HG03442 (cell line): ENCODE data around the gene FGFR3.

Experiments used
- ATAC-seq: cut with Tn5 transposase; IDR thresholded peaks from one replicate; pipeline ENCODE4 v1.9.1; 2021; ENCODE audit warnings: mild to moderate bottlenecking, moderate library complexity; ENCODE audit not compliant: unreplicated experiment

The FGFR3 gene

DNA sequence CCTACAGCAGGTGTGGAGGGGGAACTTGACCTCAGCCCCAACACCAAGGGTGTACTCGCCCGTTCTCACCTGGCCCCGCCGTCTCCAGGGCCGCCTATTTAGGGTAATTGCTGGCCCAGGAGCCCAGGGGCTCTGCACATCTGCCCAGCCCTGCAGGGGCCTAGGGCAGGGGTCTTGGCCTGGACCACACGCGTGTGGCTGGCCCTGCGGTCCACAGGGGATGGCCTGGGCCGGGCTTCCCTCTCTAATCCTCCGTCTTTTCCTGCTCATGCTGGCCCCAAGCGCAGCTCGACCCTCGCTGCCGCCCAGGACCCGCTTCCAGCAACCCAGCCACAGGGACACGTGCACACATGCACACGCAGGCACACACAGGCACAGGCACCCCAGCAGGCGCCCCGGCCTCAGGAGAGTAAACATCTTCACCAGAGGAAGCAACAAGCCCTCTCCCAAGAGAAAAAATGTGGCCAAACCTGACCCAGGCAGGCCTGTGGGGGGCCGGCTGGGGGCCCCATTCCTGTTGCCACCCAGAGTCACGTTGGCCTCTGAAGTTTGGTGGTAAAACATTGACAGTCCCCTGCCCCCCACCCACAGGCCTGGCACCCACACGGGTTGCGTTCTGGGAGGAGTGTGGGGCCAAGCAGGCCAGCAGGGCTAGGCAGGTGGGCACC is 24.6 kb upstream of the FGFR3 start:
- no peak for ATAC-seq

DNA sequence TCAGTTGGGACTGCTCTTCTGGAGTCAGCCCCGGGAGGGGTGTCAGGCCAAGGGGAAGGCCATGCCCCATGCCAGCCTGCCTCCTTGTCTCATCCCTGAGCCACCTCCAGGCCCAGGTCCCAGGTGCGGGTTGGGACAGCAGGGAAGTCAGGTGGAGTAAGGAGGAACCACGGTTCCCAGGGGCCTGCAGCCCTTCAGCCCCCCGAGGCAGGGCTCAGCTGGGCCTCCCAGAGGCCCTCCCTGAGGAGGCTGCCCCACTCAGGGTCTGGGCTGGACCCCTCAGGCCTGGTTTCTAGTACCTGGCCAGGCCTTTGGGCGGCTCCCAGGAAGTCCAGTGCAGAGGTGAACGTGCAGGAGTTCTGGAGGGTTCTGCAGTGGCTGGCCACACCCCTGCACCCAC is 23.4 kb upstream of the FGFR3 start:
- no peak for ATAC-seq

- no peak for ATAC-seq
These were observed 22.8 kb upstream of the FGFR3 start for GRCh38 chr4:1770245-1770644.

- ATAC-seq: no peak
These were observed 22.3 kb upstream of the FGFR3 start for GRCh38 chr4:1770791-1771231.

DNA sequence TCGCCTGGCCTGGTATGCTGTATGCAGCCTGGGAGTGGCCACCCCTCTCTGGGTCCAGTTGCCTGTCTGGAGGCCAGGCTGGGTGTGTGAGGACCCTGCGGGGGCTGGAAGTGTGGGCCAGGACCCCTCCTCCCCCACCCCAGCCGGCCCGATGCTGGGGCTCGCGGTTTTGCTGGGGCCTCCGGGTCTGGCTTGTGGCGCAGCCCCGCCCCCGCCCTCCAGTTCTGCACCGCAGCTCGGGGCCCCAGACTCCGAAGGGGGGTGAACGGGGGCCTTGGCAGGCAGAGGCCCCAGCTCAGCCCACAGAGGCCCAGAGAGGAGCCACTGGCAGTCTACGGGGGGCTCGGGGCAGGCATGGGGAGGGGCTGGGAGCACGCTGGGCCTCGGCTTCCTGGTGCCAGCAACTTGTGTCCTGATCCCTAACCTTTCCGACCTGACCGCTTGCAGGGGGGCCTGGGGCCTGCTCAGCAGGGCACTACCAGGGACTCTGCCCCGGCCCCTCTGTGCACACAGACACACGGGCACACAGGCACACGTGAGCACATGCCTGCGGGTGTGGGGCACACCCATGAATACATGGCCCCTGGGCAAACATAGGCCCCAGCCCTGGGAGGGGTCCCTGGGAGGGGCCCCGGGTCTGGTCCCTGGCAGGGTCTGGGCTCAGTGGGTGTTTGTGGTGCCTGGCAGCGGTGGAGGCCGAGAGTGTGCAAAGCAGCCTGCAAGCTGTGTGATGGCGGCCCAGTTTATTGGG is 21.4 kb upstream of the FGFR3 start:
- no peak for ATAC-seq

GRCh38 chr4:1772853-1773538 is 20.1 kb upstream of the FGFR3 start:
- ATAC-seq: no peak

DNA sequence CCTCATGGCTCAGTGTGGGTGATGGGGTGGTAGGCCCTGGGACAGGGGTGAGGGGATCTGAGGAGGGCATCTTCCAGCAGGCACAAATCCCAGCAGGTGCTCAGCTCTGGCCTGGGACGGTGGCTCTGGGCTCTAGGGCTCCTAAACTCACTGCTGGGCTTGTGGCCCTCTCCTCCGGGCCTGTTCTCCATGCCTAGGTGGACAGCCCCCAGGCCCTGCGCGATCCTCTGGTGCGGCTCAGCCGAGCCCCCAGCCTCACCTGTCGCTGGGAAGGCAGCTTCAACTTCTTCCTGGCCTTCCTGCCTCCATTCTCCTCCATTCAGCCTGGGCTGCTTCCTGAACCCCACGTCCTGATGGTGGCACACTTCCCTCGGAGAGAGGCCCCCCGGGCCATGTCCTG is 19.3 kb upstream of the FGFR3 start:
- ATAC-seq: no peak

DNA sequence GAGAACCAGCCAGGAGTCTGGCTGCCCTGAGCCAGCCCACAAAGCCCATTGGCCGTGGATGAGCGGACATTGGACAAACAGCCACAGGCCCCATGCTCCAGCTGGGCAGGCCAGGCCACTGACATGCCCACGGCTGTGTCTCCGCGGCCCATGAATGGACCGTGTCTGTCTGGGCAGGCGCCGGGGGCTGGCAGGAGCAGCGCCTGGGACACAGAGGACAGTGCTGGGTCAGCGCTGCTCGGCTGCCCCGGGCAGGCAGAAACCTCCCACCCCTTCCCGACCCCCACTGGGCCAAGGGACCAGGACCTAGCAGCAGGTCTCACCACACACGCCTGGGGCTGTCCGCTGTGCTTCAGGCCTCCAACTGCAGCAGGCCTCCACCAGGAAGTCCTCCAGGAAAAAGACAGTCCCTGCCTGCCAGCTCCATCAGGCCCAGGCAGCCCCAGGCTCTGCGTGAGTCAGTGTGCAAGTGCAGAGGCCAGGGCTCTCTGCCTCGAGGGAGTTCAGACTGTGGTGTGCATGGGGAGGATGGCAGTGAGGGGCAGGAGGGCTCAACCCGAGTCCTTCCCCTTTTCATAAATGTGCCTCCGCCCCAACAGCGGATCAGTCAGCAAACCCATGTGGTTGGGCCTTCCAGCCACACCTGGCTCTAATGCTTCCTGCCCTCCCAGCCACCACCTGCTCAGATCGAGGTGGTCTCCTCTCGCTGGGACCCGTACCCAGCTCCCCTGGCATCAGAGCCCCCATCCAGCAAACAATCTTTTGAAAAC is 17.2 kb upstream of the FGFR3 start:
- no peak for ATAC-seq

GRCh38 chr4:1776521-1777161 is 16.5 kb upstream of the FGFR3 start:
- ATAC-seq: no peak

DNA sequence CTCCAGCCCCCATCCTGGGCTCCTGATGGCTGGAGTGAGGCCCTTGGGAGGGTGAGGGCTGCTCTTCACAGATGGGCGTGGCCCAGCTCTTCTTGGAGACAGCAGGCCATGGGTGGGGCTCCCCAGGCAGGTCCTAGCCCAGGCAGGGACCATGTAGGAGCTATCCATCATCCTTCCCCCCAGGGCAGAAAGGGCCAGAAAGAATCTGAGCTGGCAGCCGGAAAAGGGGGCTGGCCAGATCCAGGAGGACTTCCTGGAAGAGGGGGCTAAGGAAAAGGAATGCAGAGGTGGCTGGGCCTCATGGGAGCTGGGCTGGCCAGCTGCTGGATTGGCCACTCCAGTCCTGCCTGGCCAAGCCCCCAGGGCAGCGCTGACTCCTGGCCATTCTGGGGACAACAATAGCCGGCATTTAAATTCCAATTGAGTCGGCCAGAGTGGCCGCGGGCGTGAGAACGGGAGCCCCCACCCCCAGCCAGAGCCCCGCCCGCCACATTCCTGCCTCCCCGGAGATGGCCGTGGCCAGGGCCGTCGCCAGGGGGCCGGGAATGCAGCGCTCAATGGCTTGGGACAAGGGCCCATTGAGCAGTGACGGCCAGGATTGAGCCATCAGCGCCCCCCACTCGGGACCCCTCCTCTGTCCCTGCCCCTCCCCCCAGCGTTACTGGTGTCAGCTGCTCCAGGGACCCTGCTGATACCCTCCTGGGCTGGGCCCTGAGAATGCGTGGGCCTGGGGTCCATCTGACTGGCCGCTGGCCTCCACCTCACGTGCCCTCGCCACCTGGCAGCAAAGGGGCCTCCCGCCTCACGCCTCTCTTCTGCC is 15.1 kb upstream of the FGFR3 start:
- ATAC-seq: no peak

- ATAC-seq: no peak
These were observed 14.3 kb upstream of the FGFR3 start for GRCh38 chr4:1778642-1779392.

DNA sequence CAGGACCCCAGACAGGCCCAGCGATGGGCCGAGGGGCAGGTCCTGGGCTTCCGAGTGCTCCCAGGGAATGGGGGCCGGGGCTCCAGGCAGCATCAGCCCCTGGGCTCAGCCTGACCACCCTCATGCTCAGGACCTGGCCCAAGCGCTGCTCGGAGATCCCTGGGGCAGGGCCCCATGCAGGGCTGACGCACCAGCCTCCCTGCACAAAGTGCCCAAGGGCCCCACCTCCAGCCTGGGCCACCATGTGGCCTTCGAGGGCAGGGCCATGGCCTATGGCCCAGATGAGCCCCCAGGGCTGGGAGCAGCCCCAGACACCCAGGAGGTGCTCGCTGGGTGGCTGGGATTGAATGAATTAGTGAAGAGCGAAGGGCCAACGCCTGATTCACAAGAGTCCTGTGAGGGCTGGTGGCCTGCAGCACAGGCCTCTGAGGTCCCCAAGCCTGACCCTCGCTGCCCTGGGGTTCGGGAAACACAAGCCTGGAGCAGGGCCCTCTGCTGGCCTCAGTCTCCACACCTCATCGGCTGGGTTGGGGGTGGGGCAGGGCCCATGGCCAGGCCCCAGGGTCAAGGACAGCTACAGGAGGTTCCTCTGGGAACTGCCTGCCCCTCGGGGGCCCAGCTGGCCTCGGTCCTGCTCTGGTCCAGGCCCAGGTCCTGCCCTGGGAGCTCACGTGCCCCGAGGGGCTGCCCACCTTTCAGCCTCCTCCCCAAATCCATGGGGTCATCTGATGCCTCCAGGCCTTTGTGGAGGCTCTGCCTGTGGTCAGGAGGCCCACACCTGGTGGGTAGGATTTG is 13.3 kb upstream of the FGFR3 start:
- no peak for ATAC-seq

GRCh38 chr4:1780435-1780834 is 12.7 kb upstream of the FGFR3 start:
- ATAC-seq: no peak

- ATAC-seq: no peak
These were observed 10.1 kb upstream of the FGFR3 start for GRCh38 chr4:1783015-1783414.

DNA sequence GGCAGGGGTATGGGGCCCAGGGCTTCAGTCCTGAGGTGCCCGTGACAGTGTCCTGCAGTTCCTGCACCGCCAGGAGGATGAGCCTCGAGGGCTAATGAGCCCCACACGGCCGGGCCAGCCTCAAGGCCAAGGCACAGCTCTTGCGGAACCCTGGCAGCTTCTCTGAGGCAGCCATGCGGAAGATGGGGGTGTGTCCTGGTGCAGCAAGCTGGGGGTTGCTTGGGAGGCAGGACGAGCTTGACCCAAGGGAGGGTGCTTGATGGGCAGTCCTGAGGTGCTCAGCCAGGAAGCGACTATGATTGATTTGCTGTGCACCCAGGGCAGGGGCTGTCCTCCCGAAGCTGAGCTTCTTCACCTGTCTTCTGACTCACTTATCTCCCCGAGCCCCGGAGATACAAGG is 9.1 kb upstream of the FGFR3 start:
- ATAC-seq: no peak

- no peak for ATAC-seq
These were observed 8.7 kb upstream of the FGFR3 start for GRCh38 chr4:1784395-1784788.

GRCh38 chr4:1784789-1785591 is 8.1 kb upstream of the FGFR3 start:
- ATAC-seq: no peak

GRCh38 chr4:1785592-1785991 is 7.5 kb upstream of the FGFR3 start:
- ATAC-seq: no peak
